Measurements from ENCODE around the gene MGAT1.
A peak's percentile ranks its signal among the peaks of the same experiment; 100 is the strongest.
"Not testable (repeated sequence)": the region's sequence is repeated elsewhere in the genome, so short reads cannot be mapped to it uniquely, and the experiment has no call there.

MGAT1 gene

GRCh38 chr5:180784497-180785097, 18.0 kb downstream of the MGAT1 start:
- peak in 4 of 5 donors; percentile 52 to 67 (median 59) for DNase-seq

- no peak for DNase-seq
These were observed 19.1 kb downstream of the MGAT1 start for GRCh38 chr5:180783340-180784052.

GRCh38 chr5:180782748-180783147, 19.9 kb downstream of the MGAT1 start:
- DNase-seq: no peak

GRCh38 chr5:180781900-180782326, 20.7 kb downstream of the MGAT1 start:
- not testable (repeated sequence) for DNase-seq

- no peak for DNase-seq
These were observed 22.5 kb downstream of the MGAT1 start for GRCh38 chr5:180779985-180780610.

GRCh38 chr5:180777475-180777874, 25.1 kb downstream of the MGAT1 start:
- DNase-seq: no peak

- DNase-seq: no peak
These were observed 26.2 kb downstream of the MGAT1 start for GRCh38 chr5:180776376-180776775.

- DNase-seq: no peak
These were observed 27.0 kb downstream of the MGAT1 start for GRCh38 chr5:180775624-180776023.

- DNase-seq: no peak
These were observed 30.8 kb downstream of the MGAT1 start for GRCh38 chr5:180771839-180772238.

- DNase-seq: no peak
These were observed 32.8 kb downstream of the MGAT1 start for GRCh38 chr5:180769821-180770220.

- no peak for DNase-seq
These were observed 47.0 kb downstream of the MGAT1 start for GRCh38 chr5:180755601-180756000.

- no peak for DNase-seq
These were observed 58.4 kb downstream of the MGAT1 start for GRCh38 chr5:180744253-180744652.

GRCh38 chr5:180742727-180743126, 59.9 kb downstream of the MGAT1 start:
- DNase-seq: no peak

GRCh38 chr5:180740953-180741352, 61.7 kb downstream of the MGAT1 start:
- DNase-seq: not testable (repeated sequence)

GRCh38 chr5:180739958-180740357, 62.6 kb downstream of the MGAT1 start, which contains the start of gene OR2Y1:
Gene OR2Y1 (minus strand): TSS chr5:180740058. CDS start chr5:180740058, 0 bp downstream.
- no peak for DNase-seq

- no peak for DNase-seq
These were observed 63.3 kb downstream of the MGAT1 start for GRCh38 chr5:180739271-180739670.

- no peak for DNase-seq
These were observed 66.1 kb downstream of the MGAT1 start for GRCh38 chr5:180736536-180736935.
